Ascending aorta (tissue), 2 donors: Measurements from ENCODE around the gene DCP2. TPM values are rescaled to one million over a fixed set of nuclear protein-coding genes. Genes with fewer than 3 reads are reported as not detected.

Source experiments
- DNase-seq, 2 donors: peaks; one replicate each; pipeline ENCODE4 v3.0.0-alpha.2; 2019; ENCODE audit warnings: low spot score in 2 of 2
- H3K27ac ChIP-seq, 2 donors: fragments of 200-600 bp; sonication (generic); one replicate each; pipeline ENCODE4 v1.5.1; 2016 to 2017; ENCODE audit warnings: mild to moderate bottlenecking in 1 of 2
- H3K27me3 ChIP-seq: fragments of 200-600 bp; sonication (generic); one replicate; pipeline ENCODE4 v1.5.1; 2017
- H3K36me3 ChIP-seq, 2 donors: fragments of 200-600 bp; sonication (generic); one replicate each; pipeline ENCODE4 v1.5.1; 2016
- H3K4me1 ChIP-seq, 2 donors: fragments of 200-600 bp; sonication (generic); one replicate each; pipeline ENCODE4 v1.5.1; 2016 to 2017; ENCODE audit warnings: mild to moderate bottlenecking in 1 of 2
- H3K4me3 ChIP-seq, 2 donors: fragments of 200-600 bp; sonication (generic); one replicate each; pipeline ENCODE4 v1.5.1; 2016 to 2017; ENCODE audit warnings: mild to moderate bottlenecking in 1 of 2
- H3K9me3 ChIP-seq, 2 donors: fragments of 200-600 bp; sonication (generic); one replicate each; pipeline ENCODE4 v1.5.1; 2016
- CTCF ChIP-seq, 3 experiments: fragments of 200-600 bp in 2 of 3; fragments of 450-650 bp in 1 of 3; sonication (generic) in 2 of 3; IDR thresholded peaks; one replicate each; pipeline ENCODE4 v1.5.1; 2016 to 2019; ENCODE audit warnings: antibody characterized with exemption in 3 of 3, mild to moderate bottlenecking in 1 of 3, moderate library complexity in 1 of 3
- intact Hi-C: fragments of 100-400 bp; cut with DNase I; formaldehyde crosslinking; loops from one replicate; pipeline ENCODE4 v1.15.1; 2023
- total RNA-seq: library from RNA; depleted of rRNA; stranded (reverse); fragments of >200 nt; gene quantifications from one replicate; pipeline ENCODE4 v1.1.0, GENCODE V29; 2016

The DCP2 gene
- total RNA-seq, 1 donor from 2014 or later = 24.6 TPM

- H3K36me3 ChIP-seq = peaks cover 0 to 5% of the 10 kb centered on the region in 2 donors
- no peak for TF ChIP-seq CTCF (IDR thresholded peaks at IDR 0.05)
- H3K27me3 ChIP-seq = no peaks in the 10 kb centered on the region
- intact Hi-C loops = no loop called here
- no peak overlapping the region for H3K4me3 ChIP-seq
- peaks cover 4 to 16% of the 10 kb centered on the region in 2 donors for H3K4me1 ChIP-seq
- no peaks in the 10 kb centered on the region for H3K9me3 ChIP-seq
- no peak for DNase-seq
- no peak overlapping the region for H3K27ac ChIP-seq
Measured at GRCh38 chr5:113054899-113055298, 78.3 kb downstream of the DCP2 start.

- Histone ChIP-seq H3K4me3 (no peak overlapping the region), H3K4me1 (peaks cover 0 to 3% of the 10 kb centered on the region in 2 donors), H3K9me3 (no peaks in the 10 kb centered on the region), H3K27ac (no peak overlapping the region), H3K36me3 (peaks cover 0 to 5% of the 10 kb centered on the region in 2 donors), H3K27me3 (no peaks in the 10 kb centered on the region)
- intact Hi-C loops = no loop called here
- peak in 1 of 2 donors; percentile 61 for DNase-seq
- no peak for TF ChIP-seq CTCF (IDR thresholded peaks at IDR 0.05)
Measured at GRCh38 chr5:113056988-113057387, 80.4 kb downstream of the DCP2 start.

GRCh38 chr5:113057557-113057984, 81.0 kb downstream of the DCP2 start:
- Histone ChIP-seq H3K36me3 (peaks cover 0 to 5% of the 10 kb centered on the region in 2 donors), H3K9me3 (no peaks in the 10 kb centered on the region), H3K4me3 (no peak overlapping the region), H3K27ac (no peak overlapping the region), H3K4me1 (no peaks in the 10 kb centered on the region), H3K27me3 (no peaks in the 10 kb centered on the region)
- TF ChIP-seq CTCF (IDR thresholded peaks at IDR 0.05) = no peak
- DNase-seq = peak in 1 of 2 donors; percentile 44
- intact Hi-C loops = no loop called here

GRCh38 chr5:113058269-113058668, 81.7 kb downstream of the DCP2 start:
- Histone ChIP-seq H3K36me3 (peaks cover 0 to 5% of the 10 kb centered on the region in 2 donors), H3K4me1 (no peaks in the 10 kb centered on the region), H3K27ac (no peak overlapping the region), H3K9me3 (no peaks in the 10 kb centered on the region), H3K27me3 (no peaks in the 10 kb centered on the region), H3K4me3 (no peak overlapping the region)
- intact Hi-C loops = no loop called here
- no peak for TF ChIP-seq CTCF (IDR thresholded peaks at IDR 0.05)
- DNase-seq = no peak

GRCh38 chr5:113058706-113059226, 82.2 kb downstream of the DCP2 start:
- no peak for DNase-seq

More at GRCh38 chr5:113058706-113059226, 82.2 kb downstream of the DCP2 start:
- Histone ChIP-seq H3K27me3 (no peaks in the 10 kb centered on the region), H3K4me3 (no peak overlapping the region), H3K27ac (no peak overlapping the region), H3K4me1 (no peaks in the 10 kb centered on the region), H3K9me3 (no peaks in the 10 kb centered on the region), H3K36me3 (peaks cover 0 to under 1% of the 10 kb centered on the region in 2 donors)
- TF ChIP-seq CTCF (IDR thresholded peaks at IDR 0.05) = no peak
- intact Hi-C loops = no loop called here
